ENCODE data around the gene BLVRA.
"Not testable (repeated sequence)": the region's sequence is repeated elsewhere in the genome, so short reads cannot be mapped to it uniquely, and the experiment has no call there.

GRCh38 chr7:43775255-43775654, 16.8 kb downstream of the BLVRA start:
- not testable (repeated sequence) for TF ChIP-seq POLR2A, CTCF (IDR thresholded peaks at IDR 0.05)
